Left ventricle myocardium superior (tissue), 1 donor: Measurements from ENCODE around the gene NARS2. TPM values are rescaled to one million over a fixed set of nuclear protein-coding genes. Genes with fewer than 3 reads are reported as not detected.
"Not testable (repeated sequence)": the region's sequence is repeated elsewhere in the genome, so short reads cannot be mapped to it uniquely, and the experiment has no call there.

Experiments used
- ATAC-seq: fragments of 200-7000 bp; cut with Tn5 transposase; one replicate; pipeline ENCODE4 v1.9.1; 2020; ENCODE audit warnings: mild to moderate bottlenecking, moderate library complexity
- DNase-seq: peaks from one replicate; pipeline ENCODE4 v3.0.0-alpha.2; 2020
- intact Hi-C: fragments of 100-400 bp; cut with micrococcal nuclease; formaldehyde crosslinking; loops from one replicate; pipeline ENCODE4 v1.11.0; 2022
- long read RNA-seq: library from polyadenylated mRNA; unstranded; transcript quantifications from one replicate; pipeline ENCODE4 v2.0.0, GENCODE V29; 2021
- total RNA-seq: library from RNA; stranded (reverse); fragmentation: NEBNext Ultra II Directional; extraction: Animal tissue kit (Norgen Biotek cat#: 25700); gene quantifications from one replicate; pipeline ENCODE4 v1.2.1, GENCODE V29; 2021
- donor health status: DM: no; HTN: yes; CAD: no; lungs with severe emphysema.

The NARS2 gene
- 16.2 TPM for total RNA-seq
- long read RNA-seq, transcript NARS2-201 (14 exons, 2,519 nt) = major isoform, 55 of 71 reads
- long read RNA-seq, partial matches to known transcripts = 1 of 71 reads
- long read RNA-seq, other reads (novel, unspliced or antisense) = 15 of 71 reads

GRCh38 chr11:78574386-78575381 lies at the start of gene NARS2:
Gene NARS2 (minus strand): TSS chr11:78574864. CDS start chr11:78574488, 376 bp downstream.
- ATAC-seq = peak; percentile 100
- intact Hi-C loops = no loop called here
- peak; percentile 98 for DNase-seq

- no peak for ATAC-seq
These were observed 48.0 kb upstream of the NARS2 start for GRCh38 chr11:78622666-78623065.

GRCh38 chr11:78620159-78620558 lies 45.5 kb upstream of the NARS2 start:
- no peak for DNase-seq
- intact Hi-C loops = no loop called here
- no peak for ATAC-seq

More at GRCh38 chr11:78622666-78623065, 48.0 kb upstream of the NARS2 start:
- no peak for DNase-seq
- intact Hi-C loops = no loop called here

GRCh38 chr11:78615724-78616123 lies 41.1 kb upstream of the NARS2 start:
- intact Hi-C loops = no loop called here
- ATAC-seq (no peak), DNase-seq (no peak)

- intact Hi-C loops = no loop called here
- no peak for DNase-seq
- ATAC-seq = no peak
These were observed 38.7 kb upstream of the NARS2 start for GRCh38 chr11:78613378-78613813.

- DNase-seq (no peak), ATAC-seq (no peak)
- intact Hi-C loops = no loop called here
These were observed 38.2 kb upstream of the NARS2 start for GRCh38 chr11:78612721-78613377.

- DNase-seq, intact Hi-C loops, ATAC-seq: not testable (repeated sequence)
These were observed 34.7 kb upstream of the NARS2 start for GRCh38 chr11:78609321-78609720.

- intact Hi-C loops = no loop called here
- no peak for DNase-seq
- no peak for ATAC-seq
These were observed 33.0 kb upstream of the NARS2 start for GRCh38 chr11:78607696-78608095.

GRCh38 chr11:78606667-78607066 lies 32.0 kb upstream of the NARS2 start:
- intact Hi-C loops = no loop called here
- DNase-seq (no peak), ATAC-seq (no peak)

GRCh38 chr11:78605296-78605695 lies 30.6 kb upstream of the NARS2 start:
- no peak for DNase-seq
- ATAC-seq = no peak
- intact Hi-C loops = no loop called here

- ATAC-seq = no peak
- intact Hi-C loops = no loop called here
- DNase-seq = no peak
These were observed 29.1 kb upstream of the NARS2 start for GRCh38 chr11:78603792-78604191.

- ATAC-seq, intact Hi-C loops, DNase-seq: not testable (repeated sequence)
These were observed 28.1 kb upstream of the NARS2 start for GRCh38 chr11:78602771-78603170.

- ATAC-seq, DNase-seq, intact Hi-C loops: not testable (repeated sequence)
These were observed 26.4 kb upstream of the NARS2 start for GRCh38 chr11:78601066-78601465.

GRCh38 chr11:78597579-78597978 lies 22.9 kb upstream of the NARS2 start:
- DNase-seq, intact Hi-C loops, ATAC-seq: not testable (repeated sequence)

GRCh38 chr11:78595436-78596130 lies 20.9 kb upstream of the NARS2 start:
- no peak for ATAC-seq
- intact Hi-C loops = no loop called here

GRCh38 chr11:78594814-78595213 lies 20.1 kb upstream of the NARS2 start:
- DNase-seq (no peak), ATAC-seq (no peak)
- intact Hi-C loops = no loop called here

More at GRCh38 chr11:78595436-78596130, 20.9 kb upstream of the NARS2 start:
- DNase-seq = no peak

GRCh38 chr11:78588517-78588916 lies 13.9 kb upstream of the NARS2 start:
- no peak for ATAC-seq
- intact Hi-C loops = no loop called here

GRCh38 chr11:78587446-78587845 lies 12.8 kb upstream of the NARS2 start:
- ATAC-seq = no peak
- intact Hi-C loops = no loop called here
- DNase-seq = no peak

More at GRCh38 chr11:78588517-78588916, 13.9 kb upstream of the NARS2 start:
- no peak for DNase-seq

GRCh38 chr11:78586452-78587046 lies 11.9 kb upstream of the NARS2 start:
- ATAC-seq (no peak), DNase-seq (no peak)
- intact Hi-C loops = no loop called here
